ENCODE results near the gene SHOC2.

SHOC2 gene

DNA sequence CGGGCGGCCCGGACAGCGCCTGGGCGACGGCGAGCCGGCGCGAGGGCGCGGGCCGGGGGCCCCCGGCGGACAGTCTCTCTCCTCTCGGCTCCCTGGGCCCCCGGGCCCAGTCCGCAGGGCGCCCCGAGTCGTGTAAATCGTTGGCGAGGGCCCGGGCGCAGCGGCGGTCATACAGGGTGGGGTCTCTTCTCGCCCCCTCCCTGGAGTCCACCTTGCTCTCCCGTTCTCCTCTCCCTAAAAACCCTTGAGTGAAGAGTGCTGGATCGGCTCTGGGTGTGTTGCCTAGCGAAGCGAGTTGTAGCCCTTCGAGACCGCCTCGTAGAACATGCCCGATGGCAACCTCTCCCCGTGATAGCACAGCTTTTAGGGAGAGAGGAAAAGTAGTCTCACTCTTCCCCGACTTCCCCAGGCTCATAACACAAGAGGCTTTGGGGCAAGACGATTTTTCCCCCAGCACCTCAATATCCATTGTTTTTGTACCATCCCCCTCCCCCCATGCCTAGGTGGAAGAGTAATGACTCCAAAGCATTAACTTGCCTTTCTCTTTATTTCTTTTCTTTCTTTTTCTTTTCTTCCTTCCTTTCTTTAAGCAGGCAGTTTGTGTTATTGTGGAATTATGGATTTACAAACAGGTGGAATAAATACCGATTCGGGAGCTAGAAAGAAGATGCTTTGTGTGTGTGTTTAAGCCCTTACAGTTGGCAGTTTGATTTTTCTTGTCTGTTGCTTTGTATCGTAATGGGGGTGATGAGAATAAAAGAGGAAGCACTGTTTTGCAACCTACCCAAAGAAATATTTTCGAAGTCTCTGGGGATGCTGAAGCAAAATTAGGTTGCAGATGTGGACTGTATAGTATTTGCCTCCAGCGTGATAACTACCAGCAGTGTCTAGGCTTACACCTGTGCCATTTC lies 822 bp downstream of the SHOC2 start:
- H3K4me3 ChIP-seq (ENCODE audit: low read depth, low read length), result peak overlapping the region; percentile 66
- in situ Hi-C loops (cut with HindIII; ENCODE audit: low sequenced_read_pairs), result no loop called here
- no peak for TF ChIP-seq CTCF (IDR thresholded peaks at IDR 0.05; ENCODE audit: low read depth, low read length, missing control alignments)
- DNase-seq (ENCODE audit: low read depth), result no peak

DNA sequence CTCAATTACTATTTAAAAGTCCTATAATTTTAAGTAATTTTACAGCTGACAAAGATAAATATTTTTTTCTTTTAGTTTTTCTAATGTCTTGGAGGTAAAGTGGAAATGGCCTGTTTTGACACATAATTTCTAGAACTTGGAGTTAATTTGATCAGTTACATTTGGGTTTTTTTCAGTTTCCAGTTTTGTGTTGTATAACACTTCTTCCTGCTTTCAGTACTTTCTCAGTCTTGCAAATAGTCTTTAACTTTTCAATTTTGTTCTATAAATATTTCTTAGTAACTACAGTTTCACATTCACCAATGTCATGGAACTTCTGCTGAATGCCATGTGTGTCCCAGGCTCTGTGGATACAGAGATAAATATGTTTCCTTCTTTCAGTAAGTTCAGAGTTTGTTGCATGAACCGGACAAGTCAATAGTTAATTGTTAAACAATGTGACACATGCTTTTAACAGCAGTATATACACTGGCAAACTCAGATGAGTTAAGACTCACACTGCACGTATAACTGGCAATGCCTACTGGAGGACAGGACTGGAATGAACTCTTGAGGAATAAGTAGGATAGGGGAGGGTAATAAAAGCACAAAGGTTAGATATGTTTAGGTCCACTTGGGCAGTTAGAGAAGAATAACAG lies 4.6 kb downstream of the SHOC2 start:
- DNase-seq (ENCODE audit: low read depth), result no peak
- in situ Hi-C loops (cut with HindIII; ENCODE audit: low sequenced_read_pairs), result no loop called here
- H3K4me3 ChIP-seq (ENCODE audit: low read depth, low read length), result no peak overlapping the region
- no peak for TF ChIP-seq CTCF (IDR thresholded peaks at IDR 0.05; ENCODE audit: low read depth, low read length, missing control alignments)

DNA sequence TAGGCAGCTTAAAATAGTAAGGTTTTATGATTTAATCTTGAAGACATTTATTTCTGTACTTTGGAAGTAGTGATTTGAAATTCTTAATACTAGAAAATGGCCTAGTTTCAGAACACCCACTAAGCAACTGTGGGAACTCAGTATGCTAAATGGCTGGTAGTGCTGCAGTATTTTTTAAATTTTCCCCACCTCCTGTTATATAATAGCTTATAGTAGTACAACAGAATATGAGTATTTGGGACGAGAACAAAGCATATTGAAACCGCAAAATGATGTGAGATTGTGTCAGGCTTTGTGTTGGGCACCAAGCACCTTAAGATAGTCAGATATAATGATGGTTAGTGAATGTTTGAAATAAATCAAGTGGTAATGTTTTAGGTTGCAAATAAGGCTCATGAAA lies 8.1 kb downstream of the SHOC2 start:
- TF ChIP-seq CTCF (IDR thresholded peaks at IDR 0.05; ENCODE audit: low read depth, low read length, missing control alignments), result no peak
- H3K4me3 ChIP-seq (ENCODE audit: low read depth, low read length), result no peak overlapping the region
- no peak for DNase-seq (ENCODE audit: low read depth)
- in situ Hi-C loops (cut with HindIII; ENCODE audit: low sequenced_read_pairs), result no loop called here

DNA sequence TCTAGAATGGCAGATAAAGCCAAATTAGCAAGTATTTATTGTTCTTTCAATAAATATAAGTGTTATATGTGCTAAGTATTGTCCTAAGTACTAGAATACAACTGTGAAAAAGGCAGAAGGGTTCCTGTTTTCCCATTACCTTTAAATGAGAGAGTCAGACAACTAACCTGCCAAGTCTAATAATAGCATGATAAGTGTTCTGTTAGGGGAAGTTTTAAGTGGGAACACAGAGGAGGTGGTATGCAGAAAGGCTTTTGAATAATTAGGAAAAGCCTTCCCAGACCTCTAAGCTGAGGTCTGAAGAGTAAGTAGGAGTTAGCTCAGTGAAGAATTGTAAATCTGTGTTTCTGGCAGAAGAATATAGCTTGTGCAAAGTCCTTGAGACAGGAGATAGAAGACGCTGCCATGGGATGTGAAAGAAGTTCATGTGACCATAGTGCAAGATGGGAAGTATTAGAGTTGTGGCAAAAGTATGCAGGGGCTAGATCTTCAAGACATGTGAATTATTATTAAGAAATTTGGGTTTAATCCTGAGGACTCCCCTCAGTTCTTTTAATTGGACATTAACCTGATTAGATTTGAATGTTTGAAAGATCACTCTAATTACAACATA lies 12.5 kb downstream of the SHOC2 start:
- in situ Hi-C loops (cut with HindIII; ENCODE audit: low sequenced_read_pairs), result no loop called here
- no peak overlapping the region for H3K4me3 ChIP-seq (ENCODE audit: low read depth, low read length)

GRCh38 chr10:110932505-110933180 lies 13.2 kb downstream of the SHOC2 start:
- no peak for DNase-seq (ENCODE audit: low read depth)
- H3K4me3 ChIP-seq (ENCODE audit: low read depth, low read length), result no peak overlapping the region

More for the DNA sequence above, 12.5 kb downstream of the SHOC2 start:
- no peak for DNase-seq (ENCODE audit: low read depth)
- no peak for TF ChIP-seq CTCF (IDR thresholded peaks at IDR 0.05; ENCODE audit: low read depth, low read length, missing control alignments)

More at GRCh38 chr10:110932505-110933180, 13.2 kb downstream of the SHOC2 start:
- in situ Hi-C loops (cut with HindIII; ENCODE audit: low sequenced_read_pairs), result no loop called here
- TF ChIP-seq CTCF (IDR thresholded peaks at IDR 0.05; ENCODE audit: low read depth, low read length, missing control alignments), result no peak

All from astrocyte of the cerebellum (primary cell).